Neural progenitor cell (in vitro differentiated cells): ENCODE data around the gene CASTOR1.

Experiments used
- CTCF ChIP-seq: fragments of 200-600 bp; sonication (generic); IDR thresholded peaks from 2 replicates; pipeline ENCODE4 v1.5.1; 2017; ENCODE audit warnings: antibody characterized with exemption, mild to moderate bottlenecking
- EZH2 ChIP-seq: fragments of 200-600 bp; sonication (generic); IDR thresholded peaks from 2 replicates; pipeline ENCODE4 v1.6.1; 2017; ENCODE audit warnings: antibody characterized with exemption, mild to moderate bottlenecking, moderate library complexity
- EZH2phosphoT487 ChIP-seq: fragments of 200-600 bp; sonication (generic); IDR thresholded peaks from 2 replicates; pipeline ENCODE4 v1.6.1; 2017; ENCODE audit warnings: antibody characterized with exemption

DNA sequence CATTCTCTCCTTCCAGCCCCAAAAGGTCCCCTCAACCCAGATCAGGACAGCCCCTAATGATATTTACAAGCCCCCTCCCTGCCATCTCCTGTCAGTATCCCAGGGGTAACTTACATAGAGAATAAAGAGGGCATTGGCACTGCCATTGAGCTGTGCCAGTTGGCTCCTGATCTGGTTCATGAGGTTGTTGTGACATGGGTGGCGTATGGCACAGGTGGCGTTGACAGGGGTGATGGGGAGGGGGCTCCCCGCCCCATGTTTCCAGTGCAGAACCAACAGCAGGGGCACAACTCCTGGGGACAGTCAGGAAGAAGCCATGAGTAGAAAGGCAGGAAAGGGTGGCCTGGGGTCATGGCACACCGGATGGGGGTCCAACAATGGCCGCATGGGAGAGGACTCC lies 44.7 kb downstream of the CASTOR1 start:
- TF ChIP-seq CTCF (no peak), EZH2phosphoT487 (no peak), EZH2 (no peak)
